Effector memory CD8-positive, alpha-beta T cell (primary cell): ENCODE data around the gene SEC63.
A peak's percentile ranks its signal among the peaks of the same experiment; 100 is the strongest.

Source experiments
- ATAC-seq: fragments of 150-1000 bp; cut with Tn5 transposase; replicated peaks from 2 replicates; pipeline ENCODE4 v1.10.0; 2021; ENCODE audit warnings: mild to moderate bottlenecking, moderate library complexity
- DNase-seq, 3 experiments: peaks; one replicate each; pipeline ENCODE4 v3.0.0; 2021
- H3K27ac Mint-ChIP-seq, 2 donors: one replicate each; pipeline ENCODE4 v1.8.0; 2022; ENCODE audit warnings: mild to moderate bottlenecking in 2 of 2, mixed read lengths in 2 of 2, moderate library complexity in 2 of 2
- H3K27me3 Mint-ChIP-seq, 2 donors: one replicate each; pipeline ENCODE4 v1.8.0; 2022; ENCODE audit warnings: mixed read lengths in 2 of 2
- H3K36me3 Mint-ChIP-seq: one replicate; pipeline ENCODE4 v1.8.0; 2022; ENCODE audit warnings: mild to moderate bottlenecking, moderate library complexity, mixed read lengths; ENCODE audit not compliant: insufficient read depth
- H3K4me1 Mint-ChIP-seq, 2 donors: one replicate each; pipeline ENCODE4 v1.8.0; 2022; ENCODE audit warnings: low read depth in 2 of 2, mixed read lengths in 2 of 2
- H3K4me3 Mint-ChIP-seq, 2 donors: one replicate each; pipeline ENCODE4 v1.8.0; 2022; ENCODE audit warnings: mild to moderate bottlenecking in 2 of 2, mixed read lengths in 2 of 2, moderate library complexity in 2 of 2
- H3K9me3 Mint-ChIP-seq, 2 donors: one replicate each; pipeline ENCODE4 v1.8.0; 2022; ENCODE audit warnings: mixed read lengths in 2 of 2

The SEC63 gene

GRCh38 chr6:107853230-107853629, 104.8 kb downstream of the SEC63 start:
- H3K36me3 Mint-ChIP-seq = no peaks in the 10 kb centered on the region
- no peaks in the 10 kb centered on the region for H3K27me3 Mint-ChIP-seq
- DNase-seq (no peak), ATAC-seq (no peak)
- H3K9me3 Mint-ChIP-seq = no peaks in the 10 kb centered on the region
- no peak overlapping the region for H3K4me3 Mint-ChIP-seq
- peaks cover 3 to 6% of the 10 kb centered on the region in 2 donors for H3K4me1 Mint-ChIP-seq
- H3K27ac Mint-ChIP-seq = no peak overlapping the region

- peak overlapping the region in 1 of 2 donors; percentile 15 for H3K27ac Mint-ChIP-seq
- H3K4me1 Mint-ChIP-seq = peaks cover 7 to 12% of the 10 kb centered on the region in 2 donors
- no peak for ATAC-seq
- H3K4me3 Mint-ChIP-seq = no peak overlapping the region
- H3K9me3 Mint-ChIP-seq = no peaks in the 10 kb centered on the region
- H3K27me3 Mint-ChIP-seq = no peaks in the 10 kb centered on the region
- DNase-seq = no peak
- H3K36me3 Mint-ChIP-seq = no peaks in the 10 kb centered on the region
Observed at GRCh38 chr6:107849325-107849724, 108.7 kb downstream of the SEC63 start.

- Mint-ChIP-seq H3K4me3 (peak overlapping the region; percentile 80 to 82), H3K27ac (peak overlapping the region; percentile 50 to 58), H3K4me1 (peaks cover 13 to 14% of the 10 kb centered on the region in 2 donors), H3K36me3 (no peaks in the 10 kb centered on the region), H3K27me3 (no peaks in the 10 kb centered on the region), H3K9me3 (no peaks in the 10 kb centered on the region)
- peak; percentile 76 to 81 (median 81) for DNase-seq
- peak; percentile 86 for ATAC-seq
Observed at GRCh38 chr6:107847844-107848802, 109.9 kb downstream of the SEC63 start.

DNA sequence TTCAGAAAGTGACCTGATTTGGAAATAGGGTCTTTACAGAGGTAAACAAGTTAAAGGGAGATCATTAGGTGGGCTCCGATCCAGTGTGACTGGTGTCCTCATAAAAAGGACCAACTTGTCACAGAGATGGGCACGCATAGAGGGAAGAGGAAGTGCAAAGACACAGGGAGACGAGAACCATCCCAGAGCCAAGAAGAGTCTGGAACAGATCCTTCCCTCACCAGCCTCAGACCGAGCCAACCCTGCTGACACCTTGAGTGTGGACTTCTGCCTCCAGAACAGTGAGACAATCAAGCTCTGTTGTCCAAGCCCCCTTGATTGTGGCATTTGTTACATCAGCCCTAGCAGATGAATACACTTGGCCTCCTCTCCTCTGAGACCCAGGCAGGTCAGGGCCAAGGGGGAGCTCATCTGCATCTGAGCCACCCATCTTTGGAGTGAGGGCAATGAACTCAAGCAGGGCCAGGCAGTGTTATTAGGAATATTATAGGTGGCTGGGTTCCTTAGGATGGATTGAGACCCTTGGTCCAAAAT, 111.7 kb downstream of the SEC63 start:
- no peak for DNase-seq
- H3K4me3 Mint-ChIP-seq = no peak overlapping the region

GRCh38 chr6:107845777-107846176, 112.2 kb downstream of the SEC63 start:
- H3K27ac Mint-ChIP-seq = no peak overlapping the region
- no peaks in the 10 kb centered on the region for H3K27me3 Mint-ChIP-seq
- ATAC-seq (no peak), DNase-seq (no peak)
- H3K9me3 Mint-ChIP-seq = no peaks in the 10 kb centered on the region
- H3K4me3 Mint-ChIP-seq = no peak overlapping the region
- H3K4me1 Mint-ChIP-seq = peaks cover 13 to 14% of the 10 kb centered on the region in 2 donors
- no peaks in the 10 kb centered on the region for H3K36me3 Mint-ChIP-seq

More for the DNA sequence above, 111.7 kb downstream of the SEC63 start:
- Mint-ChIP-seq H3K4me1 (peaks cover 13 to 14% of the 10 kb centered on the region in 2 donors), H3K27ac (no peak overlapping the region), H3K27me3 (no peaks in the 10 kb centered on the region), H3K9me3 (no peaks in the 10 kb centered on the region), H3K36me3 (no peaks in the 10 kb centered on the region)
- ATAC-seq = no peak

DNA sequence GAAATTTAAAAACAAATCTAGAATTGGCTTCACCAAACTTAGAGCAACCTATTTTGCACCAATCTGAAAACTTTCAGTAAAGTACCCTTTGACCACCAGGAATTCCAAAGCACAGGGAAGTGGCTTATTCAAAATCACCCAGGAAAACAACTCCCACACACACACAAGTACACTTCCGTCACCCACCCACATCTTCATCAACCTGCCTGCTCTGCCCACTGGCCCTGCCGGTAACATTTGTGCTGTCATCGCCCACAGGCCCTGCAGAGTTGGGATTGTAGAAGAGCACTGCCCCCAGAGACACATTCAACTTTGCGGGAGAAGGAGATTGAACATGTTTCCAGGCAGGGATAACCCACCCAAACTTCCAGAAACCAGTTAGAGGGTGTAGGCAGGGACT, 114.6 kb downstream of the SEC63 start:
- DNase-seq = no peak
- H3K27me3 Mint-ChIP-seq = no peaks in the 10 kb centered on the region
- ATAC-seq = no peak
- H3K9me3 Mint-ChIP-seq = no peaks in the 10 kb centered on the region
- no peaks in the 10 kb centered on the region for H3K36me3 Mint-ChIP-seq
- peaks cover 11 to 13% of the 10 kb centered on the region in 2 donors for H3K4me1 Mint-ChIP-seq
- peak overlapping the region in 1 of 2 donors; percentile 25 for H3K27ac Mint-ChIP-seq
- no peak overlapping the region for H3K4me3 Mint-ChIP-seq

GRCh38 chr6:107841275-107841670, 116.7 kb downstream of the SEC63 start:
- Mint-ChIP-seq H3K9me3 (no peaks in the 10 kb centered on the region), H3K4me1 (peaks cover 4 to 9% of the 10 kb centered on the region in 2 donors), H3K4me3 (no peak overlapping the region), H3K27ac (no peak overlapping the region), H3K27me3 (no peaks in the 10 kb centered on the region), H3K36me3 (no peaks in the 10 kb centered on the region)
- ATAC-seq (no peak), DNase-seq (no peak)

DNA sequence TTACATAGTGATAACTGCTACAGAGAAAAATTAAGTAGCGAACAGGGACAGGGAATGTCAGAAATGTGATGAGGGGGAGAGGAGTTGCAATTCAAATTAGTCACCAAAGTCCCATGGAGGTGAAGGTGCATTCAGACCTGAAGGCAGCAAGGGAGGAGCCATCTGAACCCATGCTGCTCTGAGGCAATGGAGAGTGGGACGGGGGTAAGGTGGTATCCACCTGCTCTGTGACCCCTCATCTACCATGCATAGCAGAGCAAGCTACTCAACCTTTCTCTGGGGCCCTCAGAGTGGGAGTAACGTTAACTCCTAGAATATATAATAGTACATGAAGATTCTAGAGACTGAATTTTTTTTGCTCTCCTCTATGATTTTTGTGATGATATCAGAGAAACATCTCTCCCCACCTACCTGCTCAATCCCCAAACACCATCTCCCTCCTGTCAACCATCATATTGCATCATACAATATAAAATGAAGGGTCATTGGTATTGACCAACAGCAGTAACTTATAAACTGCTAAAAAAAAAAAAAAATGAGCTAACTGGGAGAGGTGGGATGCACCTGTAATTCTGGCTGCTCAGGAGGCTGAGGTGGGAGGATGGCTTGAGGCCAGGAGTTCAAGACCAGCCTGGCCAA, 117.3 kb downstream of the SEC63 start:
- Mint-ChIP-seq H3K9me3 (no peaks in the 10 kb centered on the region), H3K36me3 (no peaks in the 10 kb centered on the region), H3K27ac (no peak overlapping the region), H3K4me1 (peaks cover 4 to 9% of the 10 kb centered on the region in 2 donors), H3K27me3 (no peaks in the 10 kb centered on the region), H3K4me3 (no peak overlapping the region)
- ATAC-seq (no peak), DNase-seq (no peak)

GRCh38 chr6:107833136-107833535, 124.9 kb downstream of the SEC63 start:
- no peaks in the 10 kb centered on the region for H3K9me3 Mint-ChIP-seq
- no peak overlapping the region for H3K4me3 Mint-ChIP-seq
- ATAC-seq (no peak), DNase-seq (no peak)
- no peaks in the 10 kb centered on the region for H3K36me3 Mint-ChIP-seq
- H3K4me1 Mint-ChIP-seq = peaks cover 7 to 10% of the 10 kb centered on the region in 2 donors
- no peaks in the 10 kb centered on the region for H3K27me3 Mint-ChIP-seq
- no peak overlapping the region for H3K27ac Mint-ChIP-seq

- Mint-ChIP-seq H3K36me3 (no peaks in the 10 kb centered on the region), H3K27ac (peak overlapping the region in 1 of 2 donors; percentile 63), H3K4me1 (peaks cover 7 to 10% of the 10 kb centered on the region in 2 donors), H3K27me3 (no peaks in the 10 kb centered on the region), H3K4me3 (peak overlapping the region in 1 of 2 donors; percentile 3), H3K9me3 (no peaks in the 10 kb centered on the region)
- DNase-seq (no peak), ATAC-seq (no peak)
Observed at GRCh38 chr6:107832151-107833056, 125.6 kb downstream of the SEC63 start.

DNA sequence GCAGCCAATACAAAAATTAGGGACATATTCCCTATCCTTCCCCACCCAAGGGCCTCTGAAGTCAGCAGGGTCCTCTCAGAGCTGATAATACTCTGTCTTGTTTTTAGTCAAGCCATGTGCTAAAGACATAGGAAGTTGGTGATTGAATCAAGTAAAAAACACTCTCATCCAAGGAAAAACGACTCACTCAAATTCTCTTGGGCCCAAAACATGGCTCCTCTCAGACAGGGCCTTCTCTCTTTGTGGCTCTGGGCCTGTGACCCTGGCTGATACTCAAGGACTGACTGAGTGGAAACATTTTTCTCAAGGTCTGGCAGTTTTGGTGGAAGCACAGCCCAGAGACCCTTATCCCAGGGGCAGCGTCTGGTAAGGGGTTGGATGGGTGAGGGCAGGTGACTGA, 127.9 kb downstream of the SEC63 start:
- H3K4me3 Mint-ChIP-seq = no peak overlapping the region
- H3K27ac Mint-ChIP-seq = no peak overlapping the region
- H3K36me3 Mint-ChIP-seq = peaks cover under 1% of the 10 kb centered on the region
- no peak for ATAC-seq
- H3K4me1 Mint-ChIP-seq = peaks cover 10% of the 10 kb centered on the region in 2 donors
- no peak for DNase-seq
- H3K27me3 Mint-ChIP-seq = no peaks in the 10 kb centered on the region
- no peaks in the 10 kb centered on the region for H3K9me3 Mint-ChIP-seq

DNA sequence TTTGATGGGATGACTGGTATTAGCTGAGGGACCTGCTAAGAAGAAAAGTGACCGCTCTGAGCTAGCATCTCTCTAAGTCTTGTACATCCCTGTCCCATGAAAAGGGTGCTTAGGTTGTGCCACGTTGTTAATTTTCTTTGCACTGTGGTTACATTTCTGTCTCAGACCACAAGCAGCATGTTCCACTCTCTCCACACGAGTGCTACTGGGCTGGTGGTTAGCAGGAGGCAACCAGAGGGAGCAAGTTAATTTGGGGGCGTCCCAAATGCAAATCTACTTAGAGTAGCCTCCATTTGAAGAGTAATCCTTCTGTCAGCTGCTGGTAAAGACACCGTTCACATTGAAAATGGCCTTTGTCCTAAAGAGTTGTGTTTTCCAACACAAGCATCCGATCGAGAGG, 130.5 kb downstream of the SEC63 start:
- no peaks in the 10 kb centered on the region for H3K27me3 Mint-ChIP-seq
- ATAC-seq (no peak), DNase-seq (peak in 1 of 3 experiments; percentile 27)
- H3K4me1 Mint-ChIP-seq = peaks cover 23 to 24% of the 10 kb centered on the region in 2 donors
- no peak overlapping the region for H3K4me3 Mint-ChIP-seq
- no peak overlapping the region for H3K27ac Mint-ChIP-seq
- peaks cover 25% of the 10 kb centered on the region for H3K36me3 Mint-ChIP-seq
- no peaks in the 10 kb centered on the region for H3K9me3 Mint-ChIP-seq
